ENCODE measurements around the gene PSMA7.
A peak's percentile ranks its signal among the peaks of the same experiment; 100 is the strongest.

PSMA7 gene

DNA sequence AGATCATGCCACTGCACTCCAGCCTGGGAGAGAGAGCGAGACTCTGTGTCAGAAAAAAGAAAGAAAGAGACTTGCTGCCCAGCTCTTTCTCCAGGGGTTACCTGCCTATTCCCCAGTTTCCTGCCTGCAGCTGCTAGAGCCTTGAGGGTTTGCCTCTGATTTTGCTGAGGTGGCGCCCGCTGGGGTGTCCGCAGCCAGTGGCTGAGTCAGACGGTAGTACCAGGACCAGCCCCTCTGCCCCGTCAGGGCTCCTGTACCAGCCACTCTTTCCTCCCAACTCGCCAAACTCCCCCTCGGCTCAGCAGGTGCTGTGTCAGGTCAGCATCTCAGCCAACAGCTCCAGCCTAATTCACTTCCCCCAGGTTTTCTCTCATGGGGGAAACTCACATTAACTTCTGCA is 28.3 kb downstream of the PSMA7 start:
- Mint-ChIP-seq H3K4me3 (no peak overlapping the region), H3K9me3 (peaks cover 29% of the 10 kb centered on the region), H3K36me3 (peaks cover 22% of the 10 kb centered on the region), H3K4me1 (no peaks in the 10 kb centered on the region), H3K27ac (no peak overlapping the region), H3K27me3 (peaks cover 30% of the 10 kb centered on the region)
- ATAC-seq: no peak

DNA sequence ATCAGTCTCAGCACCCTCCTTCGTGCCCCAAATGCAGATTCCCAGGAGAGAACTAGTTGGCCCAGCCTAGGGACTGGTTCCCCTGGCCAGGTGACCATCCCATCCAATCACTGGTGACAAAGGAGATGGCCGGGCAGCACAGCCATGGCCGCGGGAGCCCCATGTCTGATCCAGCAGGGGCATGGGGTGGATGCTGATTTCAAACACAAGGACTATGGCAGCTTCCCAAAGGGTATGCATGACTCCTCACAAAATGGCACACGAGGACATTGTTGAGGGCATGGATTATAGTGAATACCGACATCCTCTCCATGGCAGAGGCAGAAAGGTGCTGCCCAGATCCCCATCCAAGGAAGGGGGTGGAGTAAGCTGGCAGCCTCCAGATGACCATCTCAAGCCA is 30.8 kb downstream of the PSMA7 start:
- peaks cover 30% of the 10 kb centered on the region for H3K27me3 Mint-ChIP-seq
- H3K27ac Mint-ChIP-seq: no peak overlapping the region
- no peak for ATAC-seq
- peaks cover 47% of the 10 kb centered on the region for H3K9me3 Mint-ChIP-seq
- H3K4me3 Mint-ChIP-seq: no peak overlapping the region
- no peaks in the 10 kb centered on the region for H3K4me1 Mint-ChIP-seq
- H3K36me3 Mint-ChIP-seq: peaks cover 32% of the 10 kb centered on the region

DNA sequence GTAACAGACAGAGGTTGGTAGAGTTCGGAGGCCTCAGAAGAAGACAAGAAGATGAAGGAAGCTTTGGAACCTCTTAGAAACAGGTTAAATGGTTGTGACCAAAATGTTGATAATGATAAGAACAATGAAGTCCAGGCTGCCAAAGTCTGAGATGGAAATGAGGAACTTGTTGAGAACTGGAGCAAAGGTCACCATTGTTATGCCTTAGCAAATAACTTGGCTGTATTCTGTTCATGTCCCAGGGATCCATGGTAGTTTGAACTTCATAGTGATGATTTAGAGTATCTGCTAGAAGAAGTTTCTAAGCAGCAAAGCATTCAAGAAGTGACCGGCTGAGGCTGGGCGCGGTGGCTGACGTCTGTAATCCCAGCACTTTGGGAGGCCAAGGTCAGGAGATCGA is 32.0 kb downstream of the PSMA7 start:
- Mint-ChIP-seq H3K4me3 (no peak overlapping the region), H3K27ac (no peak overlapping the region), H3K36me3 (peaks cover 39% of the 10 kb centered on the region), H3K4me1 (no peaks in the 10 kb centered on the region), H3K27me3 (peaks cover 40% of the 10 kb centered on the region), H3K9me3 (peaks cover 52% of the 10 kb centered on the region)
- ATAC-seq: no peak

DNA sequence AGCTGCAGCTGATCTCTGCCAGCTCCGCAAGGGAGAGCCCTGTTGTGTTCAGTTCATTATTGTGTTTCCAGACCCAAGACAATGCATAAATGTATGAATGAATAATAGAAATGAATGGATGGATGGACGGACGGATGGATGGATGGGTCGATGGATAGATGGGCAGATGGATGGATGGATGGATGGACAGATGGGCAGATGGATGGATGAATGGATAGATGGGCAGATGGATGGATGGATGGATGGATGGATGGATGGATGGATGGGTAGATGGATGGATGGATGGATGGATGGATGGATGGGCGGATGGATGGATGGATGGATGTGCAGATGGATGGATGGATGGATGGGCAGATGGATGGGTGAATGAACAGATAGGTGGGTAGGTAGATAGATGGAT is 37.6 kb downstream of the PSMA7 start:
- Mint-ChIP-seq H3K9me3 (peaks cover 51% of the 10 kb centered on the region), H3K36me3 (peaks cover 53% of the 10 kb centered on the region), H3K27ac (no peak overlapping the region), H3K27me3 (peaks cover 63% of the 10 kb centered on the region), H3K4me1 (no peaks in the 10 kb centered on the region), H3K4me3 (no peak overlapping the region)
- ATAC-seq: no peak

DNA sequence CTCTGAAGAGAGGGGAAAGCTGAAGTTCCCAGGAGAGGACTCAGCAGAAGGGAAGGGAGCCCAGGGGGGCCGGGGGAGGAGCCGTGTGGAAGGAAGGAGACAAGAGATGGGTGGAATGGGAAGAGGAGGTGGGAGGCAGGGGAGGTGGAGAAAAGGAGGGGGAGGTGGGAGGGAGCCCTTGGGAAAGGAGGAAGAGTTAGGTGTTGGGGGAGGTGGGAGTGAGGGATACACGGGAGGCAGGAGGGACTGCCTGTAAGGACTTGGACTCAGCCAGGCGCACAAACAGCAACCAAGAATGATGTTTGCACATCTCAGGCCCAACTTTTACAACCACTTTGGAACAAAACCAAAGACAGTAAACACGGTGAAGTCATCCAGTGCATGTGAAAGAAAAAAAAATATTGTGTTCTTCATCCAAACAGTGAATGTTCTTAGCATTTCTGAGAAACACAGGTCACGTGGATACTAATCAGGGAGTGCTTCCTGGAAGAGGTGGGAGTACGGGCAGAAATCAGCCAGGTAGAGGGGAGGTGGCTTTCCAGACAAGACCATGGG is 38.3 kb downstream of the PSMA7 start:
- ATAC-seq: no peak
- Mint-ChIP-seq H3K4me1 (no peaks in the 10 kb centered on the region), H3K4me3 (no peak overlapping the region), H3K27me3 (peaks cover 70% of the 10 kb centered on the region), H3K9me3 (peaks cover 48% of the 10 kb centered on the region), H3K27ac (no peak overlapping the region), H3K36me3 (peaks cover 48% of the 10 kb centered on the region)

DNA sequence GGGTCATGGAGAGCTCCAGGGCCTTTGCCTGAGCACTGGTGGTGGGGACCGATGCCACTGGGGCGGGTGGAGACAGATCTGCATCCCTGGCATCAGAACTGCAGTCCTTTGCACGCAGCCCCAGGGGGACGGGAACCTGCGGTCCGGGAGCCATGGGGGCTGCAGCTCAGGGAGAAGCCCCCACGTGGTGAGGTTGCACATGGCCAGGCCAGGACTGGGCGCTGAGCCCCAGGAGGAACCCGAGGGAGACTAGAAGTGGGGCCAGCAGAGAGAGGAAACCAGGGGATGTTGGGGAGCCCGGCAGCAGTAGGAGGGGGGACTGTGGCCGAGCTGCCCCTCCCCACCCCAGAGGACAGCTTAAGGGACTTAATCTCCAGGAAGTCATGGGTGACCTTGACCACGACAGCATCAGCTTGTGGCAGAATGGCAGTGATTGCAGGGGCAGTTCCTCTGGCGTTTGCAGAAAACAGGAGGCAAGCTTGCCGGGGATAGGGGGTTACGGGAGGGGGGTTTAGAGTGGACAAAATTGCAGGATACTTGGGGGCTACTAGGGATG is 38.9 kb downstream of the PSMA7 start:
- Mint-ChIP-seq H3K27ac (no peak overlapping the region), H3K36me3 (peaks cover 47% of the 10 kb centered on the region), H3K27me3 (peaks cover 76% of the 10 kb centered on the region), H3K4me1 (no peaks in the 10 kb centered on the region), H3K9me3 (peaks cover 47% of the 10 kb centered on the region), H3K4me3 (no peak overlapping the region)
- ATAC-seq: no peak

DNA sequence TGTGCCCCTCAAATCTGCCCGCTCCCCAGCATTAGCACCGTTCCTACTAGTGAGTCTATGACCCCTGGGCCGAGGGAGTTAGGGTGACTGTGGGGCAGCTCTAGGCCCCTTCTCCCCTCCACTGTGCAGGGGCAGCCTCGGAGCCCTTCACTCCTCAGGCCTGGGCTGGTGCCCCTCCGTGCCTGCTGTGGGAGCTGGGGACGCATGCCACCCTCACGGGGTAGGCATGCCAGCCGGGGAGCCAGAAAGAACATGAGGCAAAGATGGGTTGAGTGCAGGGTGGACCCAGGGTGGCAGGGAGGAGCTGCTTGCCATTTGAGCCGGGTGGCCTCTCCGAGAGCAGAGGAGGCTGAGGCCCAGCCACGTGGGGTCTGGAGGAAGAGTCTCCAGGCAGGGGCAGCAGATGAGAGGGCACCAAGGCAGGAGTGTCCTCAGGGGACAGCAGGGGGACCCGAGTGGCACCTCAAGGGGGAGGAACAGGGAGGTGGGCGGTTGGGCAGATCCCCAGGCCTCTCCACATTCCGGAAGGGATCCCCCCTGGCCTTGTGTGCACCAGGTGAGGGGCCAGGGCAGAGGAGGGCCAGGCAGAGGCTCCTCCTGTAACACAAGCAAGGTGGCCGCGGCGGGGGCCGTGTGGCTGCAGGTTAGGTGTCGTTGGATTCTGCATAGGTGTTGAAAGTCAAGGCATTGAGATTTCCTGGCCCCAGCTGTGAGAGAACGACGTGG is 39.5 kb downstream of the PSMA7 start:
- ATAC-seq: no peak
- Mint-ChIP-seq H3K27me3 (peaks cover 82% of the 10 kb centered on the region), H3K27ac (no peak overlapping the region), H3K9me3 (peaks cover 41% of the 10 kb centered on the region), H3K4me1 (no peaks in the 10 kb centered on the region), H3K36me3 (peaks cover 47% of the 10 kb centered on the region), H3K4me3 (no peak overlapping the region)

DNA sequence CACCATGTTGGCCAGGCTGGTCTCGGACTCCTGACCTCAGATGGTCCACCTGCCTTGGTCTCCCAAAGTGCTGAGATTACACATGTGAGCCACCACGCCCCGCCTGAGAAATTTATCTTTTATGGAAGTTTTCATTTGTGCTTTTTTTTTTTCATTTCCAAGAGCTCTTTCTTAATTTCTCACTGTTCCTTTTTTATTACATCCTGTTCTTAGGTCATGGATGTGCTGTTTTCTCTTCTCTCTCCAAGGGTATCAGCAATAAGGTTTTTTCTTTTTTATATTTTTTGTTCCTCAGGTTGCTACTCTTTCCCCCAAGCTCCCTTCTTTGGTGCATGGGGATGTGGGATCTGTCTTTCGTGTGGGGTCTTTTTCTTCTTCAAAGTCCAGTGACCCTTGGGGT is 42.1 kb downstream of the PSMA7 start:
- ATAC-seq: no peak
- Mint-ChIP-seq H3K4me1 (no peaks in the 10 kb centered on the region), H3K36me3 (peaks cover 32% of the 10 kb centered on the region), H3K9me3 (peaks cover 25% of the 10 kb centered on the region), H3K27ac (no peak overlapping the region), H3K4me3 (no peak overlapping the region), H3K27me3 (peaks cover 97% of the 10 kb centered on the region)

DNA sequence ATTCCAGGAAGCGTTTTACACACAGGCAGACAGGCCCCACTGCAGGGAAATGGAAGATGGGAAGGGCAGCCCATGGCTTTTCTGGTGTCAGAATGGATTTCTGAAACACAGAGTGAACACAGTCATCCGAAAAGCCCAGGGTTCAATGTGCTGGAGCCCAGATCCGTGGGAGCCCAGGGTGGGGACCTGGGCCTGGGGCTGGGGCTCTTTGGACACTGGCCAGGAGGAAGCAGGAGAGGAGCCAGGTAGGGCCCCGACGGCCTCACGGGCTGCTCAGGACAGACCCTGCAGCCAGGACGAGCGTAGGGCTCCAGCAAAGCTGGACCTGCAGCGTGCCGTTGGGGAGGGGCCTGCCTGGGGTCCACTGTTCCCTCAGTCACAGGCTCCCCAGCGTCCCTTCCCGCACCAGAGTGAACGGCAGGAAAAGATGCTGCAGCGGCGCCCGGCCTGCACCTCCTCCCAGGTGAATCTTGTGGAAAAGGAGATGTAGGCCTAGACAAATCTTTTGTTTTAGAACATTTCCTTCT is 45.2 kb downstream of the PSMA7 start:
- Mint-ChIP-seq H3K27me3 (peaks cover 72% of the 10 kb centered on the region), H3K9me3 (peaks cover 9% of the 10 kb centered on the region)

DNA sequence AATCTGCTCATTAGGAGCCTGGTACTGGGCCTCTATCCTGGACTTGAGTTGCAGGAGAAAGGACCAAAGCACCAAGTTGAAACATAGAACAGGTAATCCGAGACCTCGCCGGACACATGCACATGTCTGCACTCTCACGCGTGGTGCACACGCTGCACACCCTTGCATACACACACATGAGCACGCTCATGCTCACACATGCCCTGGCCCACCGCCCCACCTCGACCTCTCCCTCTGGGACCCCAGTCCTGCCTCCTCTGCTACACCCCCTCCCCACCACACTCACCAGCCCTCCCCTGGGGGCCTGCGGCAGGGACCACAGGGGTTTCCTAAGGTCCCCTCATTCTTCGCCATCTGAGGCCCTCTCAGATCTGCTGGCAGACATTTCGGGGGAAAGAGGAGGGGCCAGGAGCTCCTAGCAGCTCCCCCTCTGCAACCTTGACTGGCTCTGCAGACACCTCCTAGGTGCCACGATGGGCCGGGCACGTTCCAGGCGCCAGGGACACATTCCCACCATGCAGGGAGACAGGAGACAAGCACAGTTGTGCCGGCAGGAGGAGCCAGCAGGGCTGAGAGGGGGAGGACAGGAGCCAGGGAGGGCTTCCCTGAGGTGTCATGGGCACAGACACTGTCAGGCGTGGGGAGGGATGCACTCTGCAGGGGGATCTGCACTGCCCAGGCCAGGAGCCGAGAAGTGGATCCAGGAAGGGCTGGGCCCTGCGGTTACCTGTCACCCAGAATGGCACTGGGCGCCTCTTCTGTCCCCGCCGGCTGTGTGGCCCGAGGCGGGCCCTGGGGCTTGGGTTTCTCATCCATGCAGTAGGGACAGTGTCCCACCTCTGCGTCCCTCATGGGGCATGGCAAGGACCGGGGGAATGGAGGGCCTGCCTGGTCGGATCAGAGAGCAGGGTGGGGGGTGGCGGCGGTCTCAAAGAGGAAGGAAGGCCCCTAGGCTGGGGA is 46.5 kb downstream of the PSMA7 start:
- Mint-ChIP-seq H3K4me3 (no peak overlapping the region), H3K36me3 (peaks cover 8% of the 10 kb centered on the region), H3K4me1 (no peaks in the 10 kb centered on the region), H3K27me3 (peaks cover 74% of the 10 kb centered on the region), H3K9me3 (peaks cover 13% of the 10 kb centered on the region), H3K27ac (no peak overlapping the region)
- ATAC-seq: no peak

More for the DNA sequence above, 45.2 kb downstream of the PSMA7 start:
- Mint-ChIP-seq H3K4me1 (no peaks in the 10 kb centered on the region), H3K27ac (no peak overlapping the region), H3K36me3 (peaks cover 8% of the 10 kb centered on the region), H3K4me3 (no peak overlapping the region)
- ATAC-seq: peak; percentile 31

DNA sequence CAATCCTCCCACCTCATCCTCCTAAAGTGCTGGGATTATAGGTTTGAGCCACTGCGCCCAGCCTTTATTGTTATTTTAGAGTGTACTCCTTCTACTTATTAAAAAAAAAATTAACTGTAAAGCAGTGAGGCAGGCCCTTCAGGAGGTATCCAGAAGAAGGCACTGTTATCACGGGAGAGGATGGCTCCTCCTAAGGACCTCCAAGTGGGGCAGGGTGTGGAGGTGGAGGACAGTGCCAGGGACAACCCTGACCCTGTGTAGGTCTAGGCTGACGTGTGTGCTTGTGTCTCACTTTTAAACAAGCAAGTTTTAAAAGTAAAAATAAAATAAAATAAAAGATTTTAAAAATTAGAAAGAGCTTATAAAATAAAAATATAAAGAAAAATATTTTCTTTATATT is 53.8 kb downstream of the PSMA7 start:
- Mint-ChIP-seq H3K4me1 (no peaks in the 10 kb centered on the region), H3K36me3 (no peaks in the 10 kb centered on the region), H3K4me3 (no peak overlapping the region), H3K9me3 (peaks cover 4% of the 10 kb centered on the region), H3K27me3 (peaks cover 32% of the 10 kb centered on the region), H3K27ac (no peak overlapping the region)
- ATAC-seq: no peak

DNA sequence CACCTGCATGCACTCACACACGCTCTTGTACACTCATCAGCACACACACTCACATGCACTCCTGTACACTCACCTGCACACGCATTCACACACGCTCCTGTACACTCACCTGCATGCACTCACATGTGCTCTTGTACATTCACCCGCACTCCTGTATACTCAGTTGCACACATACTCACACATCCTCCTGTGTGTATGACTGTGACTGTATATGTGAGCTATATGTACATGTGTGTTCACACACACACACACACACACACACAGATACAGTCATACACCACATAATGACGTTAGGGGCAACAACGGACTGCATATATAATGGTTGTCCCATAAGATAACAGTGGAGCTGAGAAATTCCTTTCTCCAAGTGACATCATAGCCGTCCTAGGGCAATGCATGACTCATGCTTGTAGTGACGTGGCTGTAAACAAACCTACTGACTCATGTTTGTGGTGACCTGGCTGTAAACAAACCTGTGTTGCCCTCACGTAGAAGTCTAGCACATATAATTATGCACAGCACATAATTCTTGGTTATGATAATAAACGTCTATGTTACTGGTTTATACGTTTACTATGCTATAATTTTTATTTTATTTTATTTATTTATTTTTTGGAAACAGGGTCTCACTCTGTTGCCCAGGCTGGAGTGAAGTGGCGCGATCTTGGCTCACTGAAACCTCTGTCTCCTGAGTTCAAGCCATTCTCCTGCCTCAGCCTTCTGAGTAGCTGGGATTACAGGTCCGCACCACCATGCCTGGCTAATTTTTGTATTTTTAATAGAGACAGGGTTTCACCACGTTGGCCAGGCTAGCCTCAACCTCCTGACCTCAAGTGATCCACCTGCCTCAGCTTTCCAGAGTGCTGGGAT is 54.7 kb downstream of the PSMA7 start:
- H3K36me3 Mint-ChIP-seq: no peaks in the 10 kb centered on the region
- no peak overlapping the region for H3K27ac Mint-ChIP-seq
- H3K4me3 Mint-ChIP-seq: no peak overlapping the region
- H3K9me3 Mint-ChIP-seq: peaks cover 4% of the 10 kb centered on the region
- no peaks in the 10 kb centered on the region for H3K4me1 Mint-ChIP-seq
- no peak for ATAC-seq
- H3K27me3 Mint-ChIP-seq: peaks cover 35% of the 10 kb centered on the region

DNA sequence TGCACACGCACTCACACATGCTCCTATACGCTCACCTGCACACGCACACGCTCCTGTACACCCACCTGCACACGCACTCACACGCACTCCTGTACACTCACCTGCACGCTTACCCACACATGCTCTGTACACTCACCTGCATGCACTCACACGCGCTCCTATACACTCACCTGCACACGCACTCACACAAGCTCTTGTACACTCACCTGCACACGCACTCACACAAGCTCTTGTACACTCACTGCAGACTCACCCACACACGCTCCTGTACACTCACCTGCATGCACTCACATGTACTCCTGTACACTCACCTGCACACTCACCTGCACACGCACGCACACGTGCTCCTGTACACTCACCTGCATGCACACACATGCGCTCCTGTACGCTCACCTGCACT is 55.6 kb downstream of the PSMA7 start:
- Mint-ChIP-seq H3K4me1 (no peaks in the 10 kb centered on the region), H3K27me3 (peaks cover 32% of the 10 kb centered on the region), H3K27ac (no peak overlapping the region), H3K9me3 (peaks cover 4% of the 10 kb centered on the region), H3K4me3 (no peak overlapping the region), H3K36me3 (no peaks in the 10 kb centered on the region)
- ATAC-seq: no peak

DNA sequence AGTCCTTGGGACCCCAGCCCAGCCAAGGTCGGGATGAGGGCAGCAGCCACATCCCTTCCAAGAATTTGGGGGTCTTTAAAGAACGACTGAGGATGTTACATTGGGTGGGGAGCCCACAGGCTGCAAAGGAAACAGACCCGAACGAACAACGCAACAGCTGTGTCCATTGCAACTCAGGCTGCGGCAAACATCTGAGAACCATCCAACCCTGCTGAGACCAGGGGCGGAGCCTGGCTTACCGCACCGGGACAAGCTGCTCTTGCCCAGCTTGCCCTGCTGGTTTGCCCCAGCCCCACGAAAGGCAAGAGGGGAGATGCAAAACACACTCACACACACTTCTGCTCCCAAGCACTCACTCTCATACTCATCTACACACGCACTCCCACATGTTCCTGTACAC is 56.0 kb downstream of the PSMA7 start:
- Mint-ChIP-seq H3K4me3 (no peak overlapping the region), H3K27me3 (peaks cover 28% of the 10 kb centered on the region), H3K9me3 (peaks cover 4% of the 10 kb centered on the region), H3K4me1 (no peaks in the 10 kb centered on the region), H3K27ac (no peak overlapping the region), H3K36me3 (no peaks in the 10 kb centered on the region)
- ATAC-seq: no peak

All from stimulated activated memory B cell treated with anti-CD40 and anti-IgM and Interleukin-4, amounts not matched to agents 10 μg/mL and 1 μg/mL and 100 μg/mL, for 72 hours (primary cell).